ENCODE results near the gene PIK3AP1.
A peak's percentile ranks its signal among the peaks of the same experiment; 100 is the strongest.
"Not testable (repeated sequence)": the region's sequence is repeated elsewhere in the genome, so short reads cannot be mapped to it uniquely, and the experiment has no call there.

The PIK3AP1 gene, protein sequence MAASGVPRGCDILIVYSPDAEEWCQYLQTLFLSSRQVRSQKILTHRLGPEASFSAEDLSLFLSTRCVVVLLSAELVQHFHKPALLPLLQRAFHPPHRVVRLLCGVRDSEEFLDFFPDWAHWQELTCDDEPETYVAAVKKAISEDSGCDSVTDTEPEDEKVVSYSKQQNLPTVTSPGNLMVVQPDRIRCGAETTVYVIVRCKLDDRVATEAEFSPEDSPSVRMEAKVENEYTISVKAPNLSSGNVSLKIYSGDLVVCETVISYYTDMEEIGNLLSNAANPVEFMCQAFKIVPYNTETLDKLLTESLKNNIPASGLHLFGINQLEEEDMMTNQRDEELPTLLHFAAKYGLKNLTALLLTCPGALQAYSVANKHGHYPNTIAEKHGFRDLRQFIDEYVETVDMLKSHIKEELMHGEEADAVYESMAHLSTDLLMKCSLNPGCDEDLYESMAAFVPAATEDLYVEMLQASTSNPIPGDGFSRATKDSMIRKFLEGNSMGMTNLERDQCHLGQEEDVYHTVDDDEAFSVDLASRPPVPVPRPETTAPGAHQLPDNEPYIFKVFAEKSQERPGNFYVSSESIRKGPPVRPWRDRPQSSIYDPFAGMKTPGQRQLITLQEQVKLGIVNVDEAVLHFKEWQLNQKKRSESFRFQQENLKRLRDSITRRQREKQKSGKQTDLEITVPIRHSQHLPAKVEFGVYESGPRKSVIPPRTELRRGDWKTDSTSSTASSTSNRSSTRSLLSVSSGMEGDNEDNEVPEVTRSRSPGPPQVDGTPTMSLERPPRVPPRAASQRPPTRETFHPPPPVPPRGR

DNA sequence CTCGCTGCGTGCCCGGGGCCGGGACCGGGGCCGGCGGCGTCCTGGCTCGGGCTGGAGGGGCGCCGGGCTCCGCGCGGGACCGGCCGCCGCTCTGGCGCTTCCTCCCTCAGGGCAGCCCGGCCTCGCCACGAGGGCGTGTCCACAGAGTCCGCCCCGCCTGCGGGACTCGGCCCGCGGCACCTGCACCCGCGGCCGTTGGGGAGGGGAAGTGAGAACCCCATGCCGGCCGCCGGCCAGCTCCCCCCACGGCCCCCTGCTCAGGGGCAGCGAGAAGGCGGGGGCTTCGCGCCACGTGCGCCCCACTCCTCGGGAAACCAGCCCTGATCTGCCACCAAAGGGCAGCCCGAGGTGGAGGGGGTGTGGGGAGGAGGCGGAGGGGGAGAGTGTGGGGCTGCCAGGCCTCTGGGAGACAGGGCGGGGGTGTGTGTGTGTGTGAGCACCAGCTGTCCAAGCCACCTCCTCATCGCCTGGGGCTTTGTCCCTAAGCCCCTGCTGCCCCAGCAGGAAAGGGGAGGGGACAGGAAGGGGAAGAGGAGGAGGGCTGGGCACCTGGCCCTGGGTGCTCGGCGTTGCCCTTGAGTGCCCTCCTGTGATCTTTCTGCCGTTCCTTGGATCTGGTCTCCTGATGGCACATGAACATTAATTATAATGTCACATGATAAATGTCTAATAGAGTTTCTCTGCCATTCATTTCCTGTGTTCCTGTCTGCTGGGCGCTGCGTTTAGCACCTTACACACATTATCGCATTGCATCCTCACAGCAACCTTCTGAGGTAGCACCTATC is at the start of gene PIK3AP1:
PIK3AP1 (minus strand) TSS at position 93 of the 785 bp plus-strand sequence. CDS start 120 bp downstream, outside the sequence.
- peak; percentile 43 for DNase-seq

DNA sequence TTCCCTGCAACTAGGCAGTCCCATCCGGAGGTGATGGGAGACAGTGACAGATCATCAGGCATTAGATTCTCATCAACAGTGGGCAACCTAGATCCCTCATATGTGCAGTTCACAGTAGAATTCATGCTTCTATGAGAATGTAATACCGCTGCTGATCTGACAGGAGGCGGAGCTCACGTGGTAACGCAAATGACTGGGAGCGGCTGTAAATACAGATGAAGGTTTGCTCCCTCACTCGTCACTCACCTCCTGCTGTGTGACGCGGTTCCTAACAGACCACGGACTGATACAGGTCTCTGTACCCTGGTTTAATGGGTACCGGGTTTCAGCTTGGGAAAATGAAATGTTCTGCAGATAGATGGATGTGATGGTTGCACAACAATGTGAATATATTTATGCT is 47.8 kb upstream of the PIK3AP1 start:
- no peak for DNase-seq

- DNase-seq, result no peak
Observed at GRCh38 chr10:96767611-96768010, 47.3 kb upstream of the PIK3AP1 start.

GRCh38 chr10:96765406-96766240 is 45.3 kb upstream of the PIK3AP1 start:
- no peak for DNase-seq

DNA sequence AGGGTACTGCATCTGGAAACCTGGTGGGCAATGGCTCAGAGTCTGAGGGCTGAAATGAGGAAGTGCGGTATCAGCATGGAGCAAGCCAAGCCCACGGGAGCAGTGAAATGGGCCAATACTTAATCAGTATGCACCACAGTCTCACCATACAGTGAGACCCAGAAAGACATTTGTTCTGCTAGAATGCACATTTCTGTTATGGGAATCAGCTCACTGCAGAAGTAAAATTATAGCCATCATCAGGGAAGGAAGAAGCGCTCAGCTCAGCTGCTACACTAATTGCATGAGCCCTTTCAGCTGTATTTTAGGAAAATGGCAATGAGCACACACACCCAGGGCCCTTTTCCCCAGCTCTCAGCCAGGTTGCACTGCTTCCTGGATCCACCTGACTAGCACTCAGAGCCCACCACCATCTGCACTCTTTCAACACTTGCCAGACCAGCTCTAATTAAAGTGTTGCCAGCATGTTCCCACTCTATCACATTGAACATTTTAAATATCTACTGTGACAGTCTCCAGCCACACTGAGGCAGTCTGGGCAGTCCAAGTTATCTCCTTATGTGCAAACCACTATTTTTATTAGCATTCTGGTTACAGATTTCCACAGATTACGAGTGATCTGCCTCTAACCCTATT is 44.2 kb upstream of the PIK3AP1 start:
- no peak for DNase-seq

- DNase-seq, result no peak
Observed at GRCh38 chr10:96758423-96758822, 38.1 kb upstream of the PIK3AP1 start.

- no peak for DNase-seq
Observed at GRCh38 chr10:96756111-96756903, 36.0 kb upstream of the PIK3AP1 start.

- no peak for DNase-seq
Observed at GRCh38 chr10:96753956-96754355, 33.6 kb upstream of the PIK3AP1 start.

DNA sequence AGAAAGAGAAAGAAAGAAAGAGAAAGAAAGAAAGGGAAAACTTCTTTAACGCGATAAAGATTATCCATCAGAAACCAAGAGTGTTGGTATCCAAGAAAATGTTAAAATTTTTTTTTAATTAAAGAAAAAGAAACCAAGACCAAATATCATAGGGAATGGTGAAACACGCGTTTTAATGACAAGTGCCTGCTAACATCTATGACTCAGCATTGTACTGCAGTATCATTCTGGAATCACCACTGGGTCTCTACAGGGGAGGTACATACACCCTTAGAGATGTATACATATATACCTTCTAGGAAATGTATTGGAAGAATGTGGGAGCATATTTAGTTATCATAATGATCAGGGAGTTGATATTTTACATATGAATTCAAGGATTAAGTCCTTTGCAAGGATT is 32.1 kb upstream of the PIK3AP1 start:
- DNase-seq, result no peak

DNA sequence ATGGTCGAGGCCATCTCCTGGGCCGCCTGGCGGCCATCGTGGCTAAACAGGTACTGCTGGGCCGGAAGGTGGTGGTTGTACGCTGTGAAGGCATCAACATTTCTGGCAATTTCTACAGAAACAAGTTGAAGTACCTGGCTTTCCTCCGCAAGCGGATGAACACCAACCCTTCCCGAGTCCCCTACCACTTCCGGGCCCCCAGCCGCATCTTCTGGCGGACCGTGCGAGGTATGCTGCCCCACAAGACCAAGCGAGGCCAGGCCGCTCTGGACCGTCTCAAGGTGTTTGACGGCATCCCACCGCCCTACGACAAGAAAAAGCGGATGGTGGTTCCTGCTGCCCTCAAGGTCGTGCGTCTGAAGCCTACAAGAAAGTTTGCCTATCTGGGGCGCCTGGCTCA is 30.0 kb upstream of the PIK3AP1 start:
- not testable (repeated sequence) for DNase-seq

DNA sequence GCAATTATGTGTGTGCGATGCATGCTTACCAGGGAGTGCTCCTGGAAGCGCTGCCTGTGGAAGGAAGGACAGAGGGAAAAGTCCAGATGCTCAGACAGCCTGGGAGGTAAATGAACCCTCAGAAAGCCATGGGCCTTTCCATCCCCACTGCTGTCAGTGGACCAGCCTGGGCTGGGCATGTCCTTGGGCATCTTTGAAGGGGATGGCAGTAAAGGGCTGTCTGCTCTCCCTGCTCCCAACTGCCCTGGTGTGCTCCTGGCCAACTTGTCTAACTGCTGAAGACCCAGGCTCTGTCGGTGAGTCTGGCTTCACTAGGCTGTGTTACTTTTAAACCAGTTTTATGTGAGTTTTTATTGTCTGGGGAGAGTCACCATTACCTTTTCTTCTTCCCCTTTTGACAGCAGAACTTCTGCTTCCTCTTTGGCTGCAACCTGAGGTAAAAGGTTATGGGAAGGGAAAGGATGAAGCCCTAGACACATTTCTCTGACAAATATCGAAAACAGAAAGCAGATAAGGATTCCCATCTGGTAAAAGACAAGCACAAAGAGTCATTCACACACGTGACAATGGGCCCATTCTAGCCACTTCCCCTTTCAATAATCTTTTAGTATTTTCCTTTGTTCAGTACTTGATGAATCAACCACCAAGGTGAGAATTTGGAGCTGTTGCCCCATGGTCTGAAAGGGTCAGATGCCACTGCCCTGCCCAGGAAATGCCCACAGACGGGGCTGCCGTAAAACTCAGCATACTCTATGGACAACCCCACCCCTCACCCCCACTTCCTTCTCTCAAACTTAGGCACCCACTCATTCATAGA is 27.6 kb upstream of the PIK3AP1 start:
- DNase-seq, result no peak

DNA sequence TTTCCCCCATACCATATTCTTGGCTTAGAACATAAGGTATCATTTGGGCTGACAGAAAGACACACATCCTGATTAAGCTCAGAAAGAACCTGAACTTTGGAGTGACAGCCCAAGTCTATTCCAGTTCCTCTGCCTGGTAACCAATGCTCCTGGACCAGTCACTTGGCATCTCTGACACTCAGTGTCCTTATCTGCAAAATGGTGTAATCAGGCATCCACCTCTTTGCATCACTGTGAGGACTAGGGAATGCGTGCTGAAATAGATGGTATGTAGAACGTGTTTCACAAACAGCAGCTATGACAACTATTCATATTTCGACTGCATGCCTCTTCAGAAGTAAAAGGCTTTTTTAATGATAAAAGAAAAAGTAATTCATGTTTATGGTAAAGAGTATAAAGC is 26.2 kb upstream of the PIK3AP1 start:
- DNase-seq, result no peak

DNA sequence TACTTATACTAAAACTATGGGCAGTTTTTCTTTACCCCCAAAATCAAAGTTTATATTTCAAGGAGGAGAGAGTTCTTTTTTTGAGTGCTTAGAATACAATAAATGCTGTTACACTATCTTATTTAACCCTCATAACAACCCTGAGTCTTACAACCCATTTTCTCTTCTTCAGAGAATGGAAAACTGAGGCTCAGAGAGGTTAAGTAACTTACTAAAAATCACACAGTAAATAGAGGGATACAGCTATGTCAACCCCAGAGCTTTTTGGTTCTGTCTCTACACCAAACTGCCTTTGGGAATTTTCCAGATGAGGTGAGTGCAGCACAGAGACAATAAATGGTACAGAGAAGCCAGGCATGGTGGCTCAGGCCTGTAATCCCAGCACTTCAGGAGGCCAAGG is 25.6 kb upstream of the PIK3AP1 start:
- DNase-seq, result no peak

DNA sequence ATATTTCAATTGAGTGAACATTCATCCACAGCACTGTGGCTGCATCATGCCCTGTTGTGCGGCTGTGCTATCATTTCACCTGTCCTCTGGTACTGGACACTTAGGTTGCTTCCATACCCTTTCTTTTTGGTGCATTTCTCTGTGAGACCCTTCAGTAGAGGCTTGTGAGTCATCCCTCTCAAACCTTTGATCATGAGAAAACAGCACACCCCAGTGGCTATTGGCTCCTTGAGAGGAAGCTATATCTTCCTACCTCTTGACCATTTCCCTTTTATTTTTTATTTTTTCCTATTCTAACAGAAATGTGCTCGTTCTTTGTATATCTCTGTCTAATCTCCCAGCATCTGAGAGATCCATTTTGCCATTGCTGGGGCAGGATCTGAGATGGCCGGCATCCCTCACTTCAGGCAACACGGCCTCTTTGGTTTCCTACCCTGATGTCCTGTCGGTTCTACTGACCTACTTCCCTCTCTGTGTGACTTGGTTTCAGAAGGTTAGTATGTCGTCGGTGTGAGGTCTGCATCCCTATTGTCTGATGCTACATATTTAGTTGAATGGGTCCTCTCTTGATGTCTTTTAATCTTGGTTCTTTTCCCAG is 23.8 kb upstream of the PIK3AP1 start:
- no peak for DNase-seq

- not testable (repeated sequence) for DNase-seq
Observed at GRCh38 chr10:96741557-96741956, 21.2 kb upstream of the PIK3AP1 start.

DNA sequence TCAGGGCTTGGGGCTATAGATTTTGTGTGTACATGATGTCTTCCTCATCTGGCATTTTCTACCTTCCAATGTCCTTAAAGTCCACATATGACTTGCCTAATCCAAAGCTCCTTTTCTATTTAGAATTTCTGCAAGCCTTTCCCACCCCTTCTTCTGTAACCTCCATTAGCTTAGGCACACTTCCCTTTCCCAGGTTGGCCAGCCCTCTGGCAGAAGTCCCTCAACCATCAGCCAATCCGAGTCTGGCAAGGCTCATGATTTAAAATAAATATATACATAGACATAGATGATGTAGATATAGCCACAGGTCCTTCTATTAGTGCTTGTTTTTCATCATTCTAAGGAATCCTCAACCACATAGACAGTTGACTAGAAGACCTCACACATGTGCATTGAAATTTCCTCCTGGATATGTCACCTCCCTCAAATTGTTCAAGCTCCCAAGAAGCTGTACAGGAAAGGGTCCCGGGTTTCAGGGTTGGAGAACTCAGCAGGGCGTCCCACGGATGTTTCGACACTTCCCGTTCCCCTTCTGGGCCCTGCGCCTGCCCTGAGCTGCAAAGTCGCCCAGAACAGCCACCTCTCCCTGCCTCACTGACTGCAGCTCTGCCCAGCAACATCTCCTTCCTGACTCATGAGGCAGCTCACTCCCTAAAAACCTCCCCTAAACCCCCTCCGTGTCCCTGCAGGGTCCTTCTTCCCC is 20.4 kb upstream of the PIK3AP1 start:
- peak; percentile 31 for DNase-seq

DNA sequence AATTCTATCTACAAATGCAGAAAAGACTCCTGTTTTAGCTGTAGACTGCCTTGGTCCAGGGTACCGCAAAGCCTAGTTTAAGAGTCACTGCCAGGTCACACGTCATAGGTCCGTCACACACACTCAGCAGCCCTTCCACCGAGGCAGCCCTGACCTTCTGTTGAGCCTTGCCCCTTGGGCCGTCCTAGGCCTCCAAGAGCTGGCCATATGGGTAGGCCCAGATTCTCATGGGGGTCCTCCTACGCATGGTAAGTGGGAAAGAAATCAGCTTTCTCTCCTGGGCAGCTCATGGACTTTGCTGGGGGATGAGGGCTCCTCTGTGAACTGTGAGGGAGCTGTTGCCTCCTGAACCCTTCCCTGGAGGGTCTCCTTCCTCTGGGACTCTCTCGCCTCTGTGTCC is 19.8 kb upstream of the PIK3AP1 start:
- DNase-seq, result no peak

DNA sequence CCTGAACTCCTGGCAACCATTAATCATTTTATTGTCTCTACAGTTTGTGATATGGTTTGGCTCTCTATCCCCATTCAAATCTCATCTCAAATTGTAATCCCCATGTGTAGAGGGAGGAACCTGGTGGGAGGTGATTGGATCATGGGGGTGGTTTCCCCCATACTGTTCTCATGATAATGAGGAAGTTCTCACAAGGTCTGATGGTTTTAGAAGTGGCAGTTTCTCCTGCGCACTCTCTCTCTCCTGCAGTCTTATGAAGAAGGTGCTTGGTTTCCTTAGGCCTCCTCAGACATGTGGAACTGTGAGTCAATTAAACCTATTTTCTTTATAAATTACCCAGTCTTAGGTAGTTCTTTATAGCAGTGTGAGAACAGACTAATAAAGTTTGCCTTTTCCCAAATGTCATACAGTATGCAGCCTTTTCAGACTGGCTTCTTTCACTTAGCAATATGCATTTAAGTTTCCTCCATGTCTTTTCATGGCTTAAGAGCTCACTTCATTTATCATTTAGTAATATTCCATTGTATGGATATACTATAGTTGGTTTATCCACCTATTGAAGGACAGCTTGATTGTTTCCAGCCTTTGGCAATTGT is 17.1 kb upstream of the PIK3AP1 start:
- not testable (repeated sequence) for DNase-seq

- DNase-seq, result no peak
Observed at GRCh38 chr10:96724621-96725020, 4.3 kb upstream of the PIK3AP1 start.
